Measurements from ENCODE around the gene CDH24. TPM values are rescaled to one million over a fixed set of nuclear protein-coding genes. Genes with fewer than 3 reads are reported as not detected.
A peak's percentile ranks its signal among the peaks of the same experiment; 100 is the strongest.

Gene CDH24
- total and polyA plus RNA-seq, 10 of the 15 experiments (the other 5 are each of a cell fraction or from before 2014, with no cell fraction given), result 0.10 to 1.5 (median 0.45) TPM; not detected in 2

- peak overlapping the region; percentile 56; the same call in 1 of the 2 replicates for H3K4me2 ChIP-seq (ENCODE audit: control insufficient read depth, insufficient read depth)
- ATAC-seq (peak; percentile 91), FAIRE-seq (peak; percentile 99), DNase-seq (ENCODE audit: low read depth, low spot score) (peak; percentile 67)
- no peak overlapping the region for H2AFZ ChIP-seq (ENCODE audit: control insufficient read depth, low read depth, low read length)
- H3K4me1 ChIP-seq (ENCODE audit: control insufficient read depth, insufficient read depth, low read length), result peaks cover 11% of the 10 kb centered on the region; the same call in 1 of the 2 replicates
- no peak overlapping the region for H3K27ac ChIP-seq (ENCODE audit: control insufficient read depth, insufficient read depth)
- RAD21 ChIA-PET (ENCODE audit: unreplicated experiment), result interaction anchor here (0.5 to 1.9 kb wide), 25 partner anchors 8 to 1514 kb away, joined by 3 to 27 read pairs (median 4); partner anchors contain the start of genes ACIN1, C14orf119 and HAUS4
- H4K20me1 ChIP-seq (ENCODE audit: control insufficient read depth, insufficient read depth), result peaks cover 9% of the 10 kb centered on the region; the same call in 1 of the 2 replicates
- H3K9ac ChIP-seq (ENCODE audit: control insufficient read depth, insufficient read depth, low read length), result no peak overlapping the region
- in situ Hi-C loops (cut with MboI), result no loop called here
- peaks cover 36% of the 10 kb centered on the region for H3K79me2 ChIP-seq (ENCODE audit: control insufficient read depth, insufficient read depth, low read length)
- intact Hi-C loops (cut with micrococcal nuclease; ENCODE audit: unreplicated experiment), result loop anchor here (2.0 kb wide), 1 partner anchor 118 kb away; no protein-coding TSS in a partner anchor
- SMC1A ChIA-PET (ENCODE audit: uncharacterized antibody, unreplicated experiment), result interaction anchor here (0.5 to 2.2 kb wide), 32 partner anchors 9 to 1630 kb away, joined by 3 to 23 read pairs (median 4); partner anchors contain the start of genes ACIN1, C14orf119, CDH24 and CEBPE
- CTCF ChIA-PET, result interaction anchor here (0.6 to 4.2 kb wide), 68 partner anchors 10 to 762 kb away, joined by 3 to 80 read pairs (median 6); partner anchors contain the start of genes ACIN1, AJUBA, C14orf119 and CDH24
- no peaks in the 10 kb centered on the region for H3K9me3 ChIP-seq (replicated peaks; ENCODE audit: control insufficient read depth, insufficient read depth, low read length)
- POLR2A ChIA-PET, result interaction anchor here (0.5 to 1.8 kb wide), 7 partner anchors 8 to 180 kb away, joined by 4 to 9 read pairs (median 5); partner anchors contain the start of genes ACIN1, C14orf119 and PRMT5
- 29% methylated on average over 8 of the region's 8 CpGs for WGBS (ENCODE audit: insufficient coverage, insufficient replicate concordance, low lambda C conversion rate, missing lambda C conversion rate)
- H3K36me3 ChIP-seq (ENCODE audit: control insufficient read depth in 2 of 2, insufficient read depth in 2 of 2, low read length in 1 of 2), result peaks cover 18 to 31% of the 10 kb centered on the region in 2 experiments
- no peaks in the 10 kb centered on the region for H3K27me3 ChIP-seq (replicated peaks in 1 of 2; ENCODE audit: control insufficient read depth in 2 of 2, insufficient read depth in 2 of 2, low read length in 1 of 2)
- no TSS peak for BruUV-seq (replicated peaks)
- H3K4me3 ChIP-seq, result no peak overlapping the region
- TF ChIP-seq USF1 (IDR thresholded peaks at IDR 0.05; ENCODE audit: borderline replicate concordance, extremely low read length, insufficient read depth, low read depth, low read length) (no peak), NRF1 (conservative IDR thresholded peaks at IDR 0.05; ENCODE audit: low read depth, low read length) (no peak), NFYB (IDR thresholded peaks at IDR 0.05; ENCODE audit: insufficient read depth, low read depth, low read length) (no peak), E2F4 (IDR thresholded peaks at IDR 0.05; ENCODE audit: low read depth, low read length) (no peak), SREBF1 (IDR thresholded peaks at IDR 0.05; ENCODE audit: low read length) (no peak), NBN (IDR thresholded peaks at IDR 0.05) (0 out of 2 replicates have a peak, but pooled peaks have one; percentile 36), ZBED1 (IDR thresholded peaks at IDR 0.05; ENCODE audit: borderline replicate concordance) (no peak), ZNF274 (IDR thresholded peaks at IDR 0.05; ENCODE audit: insufficient read depth, insufficient read length) (no peak), GATAD2B (conservative IDR thresholded peaks at IDR 0.05; ENCODE audit: low read depth) (0 out of 2 replicates have a peak, but pooled peaks have one; percentile 35), KAT2A (conservative IDR thresholded peaks at IDR 0.05; ENCODE audit: control insufficient read depth, low read depth, low read length) (no peak), BRCA1 (IDR thresholded peaks at IDR 0.05; ENCODE audit: low read depth, low read length) (no peak), RAD21 (IDR thresholded peaks at IDR 0.05; ENCODE audit: insufficient read depth, low read depth, low read length) (peak; percentile 62), MAX (IDR thresholded peaks at IDR 0.05; ENCODE audit: low read depth, low read length) (no peak), FOS (IDR thresholded peaks at IDR 0.05; ENCODE audit: borderline replicate concordance, extremely low read depth, insufficient read length) (no peak), NFIC (IDR thresholded peaks at IDR 0.05; ENCODE audit: low read depth, low read length) (no peak), ATF2 (IDR thresholded peaks at IDR 0.05; ENCODE audit: low read length) (no peak), DPF2 (IDR thresholded peaks at IDR 0.05) (no peak), MYC (IDR thresholded peaks at IDR 0.05; ENCODE audit: insufficient read depth, insufficient read length, insufficient replicate concordance, low read length, severe bottlenecking) (no peak), CREM (IDR thresholded peaks at IDR 0.05; ENCODE audit: low read depth) (no peak), ZNF24 (IDR thresholded peaks at IDR 0.05) (no peak)
These were observed 11.6 kb upstream of the CDH24 start for GRCh38 chr14:23068789-23069412.
